DMS53 treated with DMSO at 0.1 percent for 48 hours (cell line): ENCODE measurements around the gene SLCO2A1.
"Not testable (repeated sequence)": the region's sequence is repeated elsewhere in the genome, so short reads cannot be mapped to it uniquely, and the experiment has no call there.

Experiments
- DNase-seq: peaks from one replicate; lab custom pipeline; 2025; ENCODE audit not compliant: unreplicated experiment; lab: John Stamatoyannopoulos, UW

SLCO2A1 gene

GRCh38 chr3:134029734-134030378 lies at the start of gene SLCO2A1:
Gene SLCO2A1 (minus strand): TSS chr3:134029925. CDS start chr3:134029802, 123 bp downstream.
- no peak for DNase-seq

DNA sequence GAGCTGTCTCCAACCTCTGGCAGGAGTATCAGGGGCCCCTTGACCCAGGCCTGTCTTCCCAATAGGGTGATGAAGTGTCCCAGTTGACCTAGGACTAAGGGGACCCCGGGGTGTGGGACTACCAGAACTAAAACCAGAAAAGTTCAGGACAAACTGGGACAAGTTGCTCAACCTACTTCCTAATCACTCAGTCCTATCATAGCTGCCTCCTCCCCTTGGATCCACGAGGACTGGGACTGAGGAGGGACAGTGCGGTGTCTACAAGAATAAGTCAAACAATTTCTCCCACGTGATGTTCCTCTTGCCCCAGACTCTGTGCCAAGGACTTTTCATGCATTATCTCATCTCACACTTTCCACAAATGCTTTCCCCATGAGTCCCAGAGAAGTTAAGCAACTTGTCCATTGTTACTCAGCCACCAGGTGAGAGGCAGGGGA lies 49.4 kb upstream of the SLCO2A1 start:
- DNase-seq = no peak

- DNase-seq = no peak
These were observed 48.6 kb upstream of the SLCO2A1 start for GRCh38 chr3:134078169-134078831.

DNA sequence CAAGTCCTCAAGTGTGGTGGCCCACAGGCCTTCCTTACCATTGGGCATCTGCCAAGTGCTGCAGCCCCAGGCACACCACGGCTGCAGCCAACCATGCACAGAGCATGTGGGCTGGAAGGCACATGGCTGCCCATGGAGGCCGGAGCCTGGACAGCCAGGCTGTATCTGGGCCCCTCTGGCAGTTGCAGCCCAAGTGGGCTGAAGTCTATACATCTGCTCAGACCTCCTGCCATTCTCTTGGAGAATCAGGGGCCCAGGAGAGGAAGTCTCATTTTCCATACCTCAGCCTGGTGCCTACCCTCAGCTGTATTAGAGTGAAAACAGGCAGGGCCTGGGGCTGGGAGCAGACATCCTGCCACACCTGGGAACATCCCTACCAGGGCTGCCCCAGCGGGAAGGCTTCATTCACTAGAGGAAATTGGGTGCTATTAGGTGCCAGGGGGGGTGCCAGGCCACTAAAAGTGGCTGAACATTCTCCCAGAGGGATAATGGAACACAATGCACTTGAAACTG lies 48.0 kb upstream of the SLCO2A1 start:
- no peak for DNase-seq

DNA sequence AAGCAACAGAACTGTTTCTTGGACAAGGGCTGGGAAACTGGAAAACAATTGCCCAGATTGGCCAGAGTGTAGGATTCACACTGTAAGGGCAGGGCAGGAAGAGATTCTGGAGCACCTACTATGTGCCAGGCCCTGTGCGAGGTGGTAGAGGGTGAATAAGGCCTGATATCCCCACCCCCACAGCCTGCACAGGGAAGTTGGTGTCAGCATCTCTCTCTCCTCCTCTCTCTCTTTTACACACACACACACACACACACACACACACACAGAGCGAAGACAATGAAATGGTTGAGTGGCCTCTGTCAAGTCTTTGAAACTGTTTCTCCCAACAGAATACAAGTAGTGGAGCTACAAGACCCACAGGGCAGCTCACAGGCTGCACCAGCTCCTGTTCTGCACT lies 47.1 kb upstream of the SLCO2A1 start:
- no peak for DNase-seq

DNA sequence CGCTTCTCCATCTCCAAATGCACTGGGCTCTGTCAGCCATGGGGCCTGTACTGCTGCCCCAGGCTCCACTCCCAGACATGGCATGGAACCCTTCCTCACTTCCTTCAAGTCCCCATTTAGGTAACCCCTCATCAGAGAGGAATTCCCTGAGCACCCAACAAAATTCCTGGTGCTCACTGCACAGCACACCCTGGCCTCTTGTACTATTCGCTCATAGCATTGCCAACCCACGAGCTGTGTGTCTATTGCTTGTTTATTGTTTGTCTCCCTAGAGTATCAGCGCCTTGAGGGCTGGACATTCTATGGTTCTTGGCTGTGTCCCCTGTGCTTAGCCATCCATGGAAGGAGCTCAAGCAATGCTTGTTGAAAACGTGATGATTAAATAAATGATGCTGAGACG lies 46.1 kb upstream of the SLCO2A1 start:
- DNase-seq = no peak

GRCh38 chr3:134075568-134075825 lies 45.8 kb upstream of the SLCO2A1 start:
- no peak for DNase-seq

DNA sequence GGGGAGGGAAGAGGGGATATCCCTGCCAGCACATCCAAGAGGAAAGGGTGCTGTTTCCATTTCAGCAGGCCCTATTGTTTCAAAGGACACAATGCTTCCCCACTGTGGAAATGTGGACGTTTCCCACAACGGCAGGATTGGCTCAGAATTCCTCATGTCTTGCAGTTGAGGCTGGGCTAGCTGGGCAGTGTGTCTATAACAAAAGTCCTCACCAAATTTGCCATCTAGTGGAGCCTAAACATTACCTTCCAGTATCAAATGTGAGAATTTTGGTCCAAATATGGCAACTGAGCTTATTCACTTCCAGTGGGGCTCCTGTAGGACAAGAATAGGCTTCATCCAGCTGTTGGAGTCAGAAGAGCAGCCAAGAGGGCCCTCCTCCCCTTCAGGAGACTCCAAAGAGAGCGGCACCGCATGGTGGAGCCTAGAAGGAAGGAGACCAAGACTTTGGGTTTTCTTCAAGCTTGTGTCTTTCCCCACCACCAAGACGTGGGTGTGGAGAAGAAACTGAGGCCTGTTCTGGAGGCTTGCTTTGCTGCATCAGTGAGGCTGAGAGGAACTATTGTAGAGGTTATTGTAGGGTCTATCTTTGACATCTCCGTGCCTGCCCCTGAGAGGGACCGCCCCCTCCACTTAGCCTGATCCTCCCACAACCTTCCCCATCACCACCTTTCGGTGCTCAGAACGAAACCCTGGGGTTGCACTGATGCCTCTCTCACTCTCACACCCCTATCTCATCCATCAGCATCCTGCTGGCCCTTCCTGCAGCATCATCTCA lies 45.3 kb upstream of the SLCO2A1 start:
- DNase-seq = no peak

DNA sequence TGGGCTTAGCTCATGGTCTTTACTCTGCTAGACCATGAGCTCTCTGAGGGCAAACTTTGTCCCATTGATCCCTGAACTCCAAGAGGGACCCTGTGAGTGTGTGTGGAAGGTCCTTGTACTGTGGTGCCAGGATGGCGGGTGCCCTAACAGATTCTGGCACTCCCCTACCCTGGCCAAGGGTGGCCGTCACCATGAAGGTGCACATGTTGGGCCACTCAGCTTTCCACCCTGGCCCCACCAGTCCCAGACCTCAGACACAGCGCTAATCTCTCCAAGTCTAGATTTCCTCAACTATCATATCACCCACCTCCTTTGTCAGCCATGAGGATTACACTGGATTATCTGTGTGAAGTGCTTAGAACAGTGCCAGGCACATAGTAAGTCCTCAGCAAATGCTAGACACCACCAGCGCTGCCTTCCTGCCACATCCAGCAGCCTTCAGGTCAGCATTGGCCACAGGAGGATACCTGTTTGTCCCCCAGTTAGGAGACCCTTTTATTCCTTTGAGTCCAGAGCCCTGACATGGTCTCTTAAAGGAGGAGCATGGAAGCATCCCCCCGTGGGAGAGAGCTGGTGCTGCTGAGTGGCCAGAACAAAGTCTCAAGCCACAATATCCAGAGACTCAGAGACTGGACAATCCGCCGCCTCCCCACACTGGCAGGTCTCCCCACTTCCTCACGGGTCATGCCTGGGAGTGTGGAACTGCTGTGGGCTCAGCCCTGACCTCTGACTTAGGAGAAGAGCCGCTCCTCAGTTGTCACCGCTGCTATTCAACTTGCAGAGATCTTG lies 44.5 kb upstream of the SLCO2A1 start:
- DNase-seq = no peak

- DNase-seq = no peak
These were observed 43.8 kb upstream of the SLCO2A1 start for GRCh38 chr3:134073583-134073945.

DNA sequence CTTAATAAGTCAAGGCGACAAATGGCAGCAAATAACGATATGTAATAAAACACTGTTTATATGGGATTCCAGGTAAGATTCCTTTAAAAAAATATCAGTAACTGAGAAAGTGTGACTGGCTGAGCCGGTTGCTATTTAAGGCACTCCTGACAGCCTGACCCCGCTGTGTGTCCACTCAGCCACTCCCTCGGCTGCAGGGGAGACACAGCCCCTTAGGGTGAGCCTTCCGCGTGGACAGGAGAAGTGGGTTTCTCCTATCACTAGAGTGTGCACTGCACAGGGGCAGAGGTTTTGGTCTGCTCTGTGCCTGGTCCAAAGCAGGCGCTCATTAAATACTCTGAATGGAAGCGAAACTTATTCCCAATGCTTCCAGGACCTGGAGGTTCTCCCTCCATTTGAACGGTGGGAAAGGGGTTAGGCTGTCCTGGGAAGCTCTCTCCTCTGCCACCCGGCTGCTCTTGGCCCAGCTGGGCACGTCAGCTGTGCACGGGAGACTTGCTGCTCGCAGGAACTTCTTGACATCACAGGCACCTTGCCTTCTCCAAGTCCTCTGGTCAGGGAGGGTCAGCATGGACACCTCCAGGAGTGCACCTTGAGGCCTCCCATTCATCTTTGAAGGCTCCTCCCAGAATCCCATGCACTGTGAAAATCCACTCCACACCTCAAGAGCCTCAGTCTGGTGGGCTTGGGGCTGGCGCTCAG lies 43.3 kb upstream of the SLCO2A1 start:
- no peak for DNase-seq

DNA sequence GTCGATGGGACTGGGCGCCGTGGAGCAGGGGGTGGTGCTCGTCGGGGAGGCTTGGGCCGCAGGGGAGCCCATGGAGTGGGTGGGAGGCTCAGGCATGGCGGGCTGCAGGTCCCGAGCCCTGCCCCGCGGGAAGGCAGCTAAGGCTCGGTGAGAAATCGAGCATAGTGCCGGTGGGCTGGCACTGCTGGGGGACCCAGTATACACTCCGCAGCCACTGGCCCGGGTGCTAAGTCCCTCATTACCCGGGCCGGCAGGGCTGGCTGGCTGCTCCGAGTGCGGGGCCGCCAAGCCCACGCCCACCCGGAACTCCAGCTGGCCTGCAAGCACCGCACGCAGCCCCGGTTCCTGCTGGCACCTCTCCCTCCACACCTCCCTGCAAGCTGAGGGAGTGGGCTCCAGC lies 40.6 kb upstream of the SLCO2A1 start:
- not testable (repeated sequence) for DNase-seq

- no peak for DNase-seq
These were observed 38.7 kb upstream of the SLCO2A1 start for GRCh38 chr3:134068429-134068828.

DNA sequence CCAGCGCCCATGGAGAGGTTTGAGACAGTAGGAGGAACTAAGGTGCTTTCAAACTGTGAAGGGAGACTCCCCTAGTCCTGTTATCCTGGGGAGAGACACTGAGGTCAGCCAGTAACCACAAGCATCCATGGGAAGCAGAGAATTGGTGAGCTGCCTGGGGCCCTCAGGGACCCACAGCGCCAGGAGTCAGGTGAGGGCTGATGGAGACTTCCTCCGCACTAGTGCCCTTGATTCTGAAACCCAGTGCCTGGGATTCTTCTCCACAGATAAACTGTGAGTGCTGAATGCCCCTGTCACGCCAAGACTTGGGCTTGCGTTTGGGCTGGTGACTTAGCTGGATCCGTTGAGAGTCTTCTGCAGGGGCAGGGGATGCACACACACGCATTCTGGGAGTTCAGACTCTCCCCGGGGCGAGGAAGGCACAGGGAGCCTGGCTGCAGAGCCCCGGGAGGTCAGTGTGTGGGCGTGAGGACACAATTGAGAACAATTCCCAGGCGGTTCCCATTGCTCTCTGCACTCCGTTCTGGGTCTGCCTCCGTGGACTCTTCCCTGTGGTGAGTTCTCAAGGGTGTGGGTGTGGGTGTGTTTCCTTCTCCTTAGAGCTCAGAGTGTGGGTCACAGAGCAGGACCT lies 37.9 kb upstream of the SLCO2A1 start:
- DNase-seq = no peak

- DNase-seq = no peak
These were observed 37.2 kb upstream of the SLCO2A1 start for GRCh38 chr3:134066651-134067530.

DNA sequence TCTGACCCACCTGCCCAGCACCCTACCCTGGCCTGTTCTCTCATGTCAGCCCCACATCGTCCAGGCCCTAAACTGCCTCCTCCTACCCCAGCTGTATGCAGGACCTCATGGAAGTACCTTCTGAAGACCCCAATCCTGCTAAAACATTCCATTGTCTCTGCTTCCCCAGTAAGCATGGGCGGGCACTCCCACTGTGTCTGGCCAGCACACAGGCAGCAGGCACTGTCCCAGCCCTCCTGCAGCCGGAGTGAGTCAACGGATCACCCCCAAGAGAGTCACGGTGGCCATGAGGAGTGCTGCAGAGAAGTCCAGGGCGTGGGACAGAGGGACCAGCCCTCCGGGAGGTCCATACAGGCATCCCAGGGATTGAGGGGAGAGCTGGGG lies 36.4 kb upstream of the SLCO2A1 start:
- no peak for DNase-seq

- DNase-seq = no peak
These were observed 35.8 kb upstream of the SLCO2A1 start for GRCh38 chr3:134065252-134066157.

GRCh38 chr3:134064081-134064480 lies 34.4 kb upstream of the SLCO2A1 start:
- DNase-seq = no peak
